ENCODE results near the gene CHGA.

DNA sequence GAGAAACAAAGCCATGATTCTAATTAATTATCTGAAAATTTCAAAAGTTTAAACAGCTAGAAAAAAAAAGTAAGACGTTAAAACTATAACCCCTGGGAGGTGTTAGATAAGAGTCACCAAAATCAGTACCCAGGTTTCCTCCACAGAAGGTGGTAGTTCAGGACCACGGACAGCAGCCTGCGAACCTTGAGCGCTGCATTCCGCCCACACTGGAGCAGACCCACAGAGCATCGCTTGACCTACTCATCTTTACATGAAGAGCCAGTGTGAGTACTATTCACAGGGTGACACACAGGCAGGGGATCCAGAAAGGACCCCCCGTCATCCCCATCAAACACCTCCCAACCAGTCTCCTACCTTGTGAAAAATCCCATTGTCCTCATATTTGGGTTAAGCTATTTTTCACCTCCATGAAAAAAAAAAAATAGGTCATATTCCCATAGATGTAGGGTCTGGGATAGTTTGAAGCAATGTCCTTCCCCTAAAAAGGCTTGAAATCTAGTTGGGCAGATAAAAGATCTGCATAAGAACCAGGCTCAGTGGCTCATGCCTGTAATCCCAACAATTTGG is 8.8 kb upstream of the CHGA start:
- TF ChIP-seq PRDM15 (CRISPR knock-in tag; IDR thresholded peaks at IDR 0.05), result no peak
- no peak for TF ChIP-seq POLR2AphosphoS2 (IDR thresholded peaks at IDR 0.05; ENCODE audit: low read depth, low read length)
- no peak for TF ChIP-seq POLR2AphosphoS5 (IDR thresholded peaks at IDR 0.05; ENCODE audit: low read length)
- TF ChIP-seq POLR2A (IDR thresholded peaks at IDR 0.05; ENCODE audit: low read depth, low read length), result no peak
- TF ChIP-seq, protein P1, sequence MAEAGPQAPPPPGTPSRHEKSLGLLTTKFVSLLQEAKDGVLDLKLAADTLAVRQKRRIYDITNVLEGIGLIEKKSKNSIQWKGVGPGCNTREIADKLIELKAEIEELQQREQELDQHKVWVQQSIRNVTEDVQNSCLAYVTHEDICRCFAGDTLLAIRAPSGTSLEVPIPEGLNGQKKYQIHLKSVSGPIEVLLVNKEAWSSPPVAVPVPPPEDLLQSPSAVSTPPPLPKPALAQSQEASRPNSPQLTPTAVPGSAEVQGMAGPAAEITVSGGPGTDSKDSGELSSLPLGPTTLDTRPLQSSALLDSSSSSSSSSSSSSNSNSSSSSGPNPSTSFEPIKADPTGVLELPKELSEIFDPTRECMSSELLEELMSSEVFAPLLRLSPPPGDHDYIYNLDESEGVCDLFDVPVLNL (IDR thresholded peaks at IDR 0.05; ENCODE audit: low read depth, low read length), result no peak
- TF ChIP-seq RAD21 (IDR thresholded peaks at IDR 0.05; ENCODE audit: insufficient read depth, low read depth, low read length), result no peak
- TF ChIP-seq, protein P2, sequence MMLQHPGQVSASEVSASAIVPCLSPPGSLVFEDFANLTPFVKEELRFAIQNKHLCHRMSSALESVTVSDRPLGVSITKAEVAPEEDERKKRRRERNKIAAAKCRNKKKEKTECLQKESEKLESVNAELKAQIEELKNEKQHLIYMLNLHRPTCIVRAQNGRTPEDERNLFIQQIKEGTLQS (IDR thresholded peaks at IDR 0.05; ENCODE audit: borderline replicate concordance, extremely low read depth, low read depth, low read length), result no peak
- no peak for TF ChIP-seq FOXK2 (IDR thresholded peaks at IDR 0.05)
- no peak for TF ChIP-seq CTCF (IDR thresholded peaks at IDR 0.05 in 2 of 3, conservative IDR thresholded peaks at IDR 0.05 in 1 of 3; ENCODE audit: control insufficient read depth in 2 of 3, extremely low read depth in 1 of 3, insufficient read depth in 1 of 3, low read depth in 3 of 3, low read length in 3 of 3)
- no peak for TF ChIP-seq CEBPB (IDR thresholded peaks at IDR 0.05; ENCODE audit: borderline replicate concordance in 1 of 2, low read depth in 2 of 2, low read length in 2 of 2)
- no peak for TF ChIP-seq RELA (IDR thresholded peaks at IDR 0.05; ENCODE audit: borderline replicate concordance, partially characterized antibody)
- no peak for TF ChIP-seq ZBTB4 (CRISPR knock-in tag; IDR thresholded peaks at IDR 0.05)

All from GM12878 (cell line).